T-cell (primary cell): ENCODE measurements around the gene KPNB1. TPM values are rescaled to one million over a fixed set of nuclear protein-coding genes. Genes with fewer than 3 reads are reported as not detected.

Experiments
- ATAC-seq, 4 experiments: fragments of 200-7000 bp in 3 of 4; fragments of 150-1000 bp in 1 of 4; cut with Tn5 transposase; replicated peaks in 1 of 4; 1 replicate in 3 of 4; 2 replicates in 1 of 4; pipeline ENCODE4 v1.10.0; 2021; ENCODE audit warnings: moderate library complexity in 3 of 4, mild to moderate bottlenecking in 2 of 4, moderate number of reproducible peaks in 1 of 4
- CTCF ChIA-PET, 2 donors: fragments of 300-600 bp; sonication (Branson Sonifier 250); formaldehyde crosslinking; loops; one replicate each; lab custom pipeline; 2022; ENCODE audit warnings: antibody characterized with exemption in 2 of 2; lab: Charles Lee
- POLR2A ChIA-PET, 2 donors: fragments of 300-600 bp; sonication (Branson Sonifier 250); formaldehyde crosslinking; loops; one replicate each; lab custom pipeline; 2022; ENCODE audit warnings: antibody characterized with exemption in 2 of 2; lab: Charles Lee
- DNase-seq, 35 experiments: peaks; one replicate each; pipeline versions ENCODE4 v3.0.0 to v3.0.0-alpha.2; 2013 to 2023
- H3K27ac ChIP-seq: one replicate; pipeline ENCODE4 v1.5.1; 2013; ENCODE audit warnings: low read length
- H3K27me3 ChIP-seq, 2 experiments: replicated peaks in 1 of 2; 1 replicate in 1 of 2; 2 replicates in 1 of 2; pipeline versions ENCODE4 v1.6.1 to v1.7.0; 2013; ENCODE audit warnings: low read length in 1 of 2, mixed read lengths in 1 of 2; ENCODE audit not compliant: control insufficient read depth in 2 of 2, insufficient read depth in 2 of 2; ENCODE audit errors: extremely low read depth in 1 of 2
- H3K36me3 ChIP-seq, 2 donors: 1 replicate in 1 of 2; 2 replicates in 1 of 2; pipeline versions ENCODE4 v1.6.1 to v1.7.0; 2013; ENCODE audit warnings: low read length in 1 of 2; ENCODE audit not compliant: control insufficient read depth in 2 of 2, insufficient read depth in 1 of 2; ENCODE audit errors: extremely low read depth in 1 of 2
- H3K4me1 ChIP-seq, 2 experiments: 1 replicate in 1 of 2; 2 replicates in 1 of 2; pipeline versions ENCODE4 v1.6.1 to v1.7.0; 2013; ENCODE audit warnings: low read length in 2 of 2, mixed read lengths in 1 of 2; ENCODE audit not compliant: insufficient read depth in 2 of 2, control insufficient read depth in 1 of 2; ENCODE audit errors: extremely low read depth in 1 of 2
- H3K4me3 ChIP-seq, 2 donors: 1 replicate in 1 of 2; 2 replicates in 1 of 2; pipeline versions ENCODE4 v1.5.1 to v1.7.0; 2013; ENCODE audit warnings: mild to moderate bottlenecking in 2 of 2, low read length in 1 of 2, moderate library complexity in 1 of 2; ENCODE audit not compliant: control insufficient read depth in 1 of 2; ENCODE audit errors: extremely low read depth in 1 of 2
- H3K9me3 ChIP-seq: 2 replicates; pipeline ENCODE4 v1.7.0; 2013
- H3K27ac Mint-ChIP-seq, 2 donors: one replicate each; pipeline ENCODE4 v1.8.0; 2020 to 2021; ENCODE audit warnings: mild to moderate bottlenecking in 2 of 2, mixed read lengths in 2 of 2
- H3K27me3 Mint-ChIP-seq, 2 donors: one replicate each; pipeline ENCODE4 v1.8.0; 2021 to 2022; ENCODE audit warnings: mixed read lengths in 2 of 2
- H3K36me3 Mint-ChIP-seq: one replicate; pipeline ENCODE4 v1.8.0; 2021; ENCODE audit warnings: mixed read lengths
- H3K4me1 Mint-ChIP-seq, 3 donors: one replicate each; pipeline ENCODE4 v1.8.0; 2020 to 2022; ENCODE audit warnings: mixed read lengths in 3 of 3, mild to moderate bottlenecking in 1 of 3
- H3K4me3 Mint-ChIP-seq, 3 donors: one replicate each; pipeline ENCODE4 v1.8.0; 2020 to 2022; ENCODE audit warnings: mild to moderate bottlenecking in 3 of 3, mixed read lengths in 3 of 3, moderate library complexity in 3 of 3
- H3K9me3 Mint-ChIP-seq, 3 donors: one replicate each; pipeline ENCODE4 v1.8.0; 2020 to 2022; ENCODE audit warnings: mixed read lengths in 3 of 3
- WGBS: methylation state at CpG from one replicate; pipeline ENCODE4 v1.1.5; 2013; ENCODE audit warnings: missing lambda C conversion rate; ENCODE audit not compliant: insufficient coverage; 5-methylcytosine and 5-hydroxymethylcytosine counted together
- total RNA-seq, 35 experiments: library from RNA in 6 of 35; stranded (reverse) in 6 of 35; fragments of 120-200 nt in 1 of 35; gene quantifications; one replicate each; pipeline versions ENCODE4 v1.2.1 to v1.2.4 and lab custom pipeline; 2013 to 2026

The KPNB1 gene
- total RNA-seq, 5 donors from 2014 or later (not counting 1 experiment from before 2014, with no cell fraction given), result 216 to 262 (median 240) TPM

DNA sequence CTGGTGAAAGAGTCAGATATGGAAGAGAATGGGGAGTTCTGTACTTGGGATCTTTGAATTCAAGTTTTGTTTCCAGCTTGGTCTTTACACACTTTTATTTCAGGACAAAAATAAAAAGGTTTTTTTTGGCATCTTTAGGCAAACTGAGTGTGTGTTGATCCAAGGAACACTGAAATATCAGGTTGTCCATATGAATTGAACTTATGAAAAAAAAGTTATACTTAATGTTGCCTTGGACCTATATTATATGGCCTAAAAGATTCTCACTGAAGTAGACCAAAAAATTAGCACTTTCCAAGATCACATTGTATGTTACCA lies 14.9 kb downstream of the KPNB1 start:
- H3K4me3 Mint-ChIP-seq, result no peak overlapping the region

DNA sequence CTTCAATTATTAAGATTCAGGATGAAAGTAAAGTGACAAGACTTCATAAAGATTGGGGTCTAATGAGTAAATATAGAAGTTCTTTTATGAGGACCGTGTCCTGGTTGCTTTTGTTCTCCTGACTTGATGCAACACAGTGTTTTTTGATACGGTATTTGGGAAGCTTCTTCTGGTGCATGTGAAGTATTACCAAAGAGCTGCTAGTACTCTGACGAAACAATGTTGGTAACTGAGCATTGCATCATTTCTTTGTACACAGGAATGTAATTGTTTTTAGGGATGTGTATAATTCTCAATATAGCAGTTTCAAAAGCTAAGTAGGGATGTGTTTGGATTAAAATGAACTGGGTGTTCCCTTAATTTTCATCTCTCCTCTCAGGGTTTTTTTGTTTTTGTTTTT lies 15.9 kb downstream of the KPNB1 start:
- Histone ChIP-seq H3K4me1 (peaks cover under 1 to 10% of the 10 kb centered on the region in 2 experiments), H3K4me3 (no peak overlapping the region), H3K27me3 (no peaks in the 10 kb centered on the region), H3K36me3 (peaks cover 7 to 95% of the 10 kb centered on the region in 2 donors), H3K9me3 (no peaks in the 10 kb centered on the region), H3K27ac (no peak overlapping the region)
- ATAC-seq (no peak), DNase-seq (no peak)
- ChIA-PET CTCF (interaction anchor here (0.6 to 1.6 kb wide), 7 partner anchors 8 to 414 kb away, joined by 3 to 4 read pairs (median 3); partner anchors contain the start of gene KPNB1 (in 1 of the 2)), POLR2A (interaction anchor here in 1 of 2 donors (0.5 to 1.2 kb wide), 2 partner anchors 8 to 28 kb away, joined by 3 to 5 read pairs; no protein-coding TSS in a partner anchor)
- no peaks in the 10 kb centered on the region for H3K9me3 Mint-ChIP-seq
- peaks cover 52% of the 10 kb centered on the region for H3K36me3 Mint-ChIP-seq
- WGBS, result 100% methylated on average over 2 of the region's 3 CpGs
- no peaks in the 10 kb centered on the region for H3K27me3 Mint-ChIP-seq
- peaks cover 24 to 28% (median 28%) of the 10 kb centered on the region in 3 donors for H3K4me1 Mint-ChIP-seq
- no peak overlapping the region for H3K4me3 Mint-ChIP-seq
- peak overlapping the region in 1 of 2 donors; percentile 43 for H3K27ac Mint-ChIP-seq

More for the DNA sequence above, 14.9 kb downstream of the KPNB1 start:
- no peak overlapping the region for H3K4me3 ChIP-seq
- peaks cover 21 to 28% (median 25%) of the 10 kb centered on the region in 3 donors for H3K4me1 Mint-ChIP-seq
- H3K36me3 Mint-ChIP-seq, result peaks cover 45% of the 10 kb centered on the region
- H3K27ac Mint-ChIP-seq, result peak overlapping the region; percentile 80 to 87
- H3K27ac ChIP-seq, result no peak overlapping the region
- DNase-seq (no peak), ATAC-seq (no peak)
- no peaks in the 10 kb centered on the region for H3K27me3 ChIP-seq
- ChIA-PET POLR2A (interaction anchor here (0.8 to 2.8 kb wide), 3 partner anchors 9 to 1842 kb away, joined by 3 to 11 read pairs (median 4); partner anchors contain the start of gene KPNB1 (in 1 of the 2)), CTCF (interaction anchor here (0.5 to 2.4 kb wide), 11 partner anchors 12 to 146 kb away, joined by 3 to 15 read pairs (median 3); partner anchors contain the start of genes KPNB1 (in 2 of the 2) and TBX21 (in 1 of the 2))
- H3K9me3 Mint-ChIP-seq, result no peaks in the 10 kb centered on the region
- no peaks in the 10 kb centered on the region for H3K9me3 ChIP-seq
- H3K4me1 ChIP-seq, result peaks cover 8 to 15% of the 10 kb centered on the region in 2 experiments
- peaks cover 7 to 89% of the 10 kb centered on the region in 2 donors for H3K36me3 ChIP-seq
- no peaks in the 10 kb centered on the region for H3K27me3 Mint-ChIP-seq

DNA sequence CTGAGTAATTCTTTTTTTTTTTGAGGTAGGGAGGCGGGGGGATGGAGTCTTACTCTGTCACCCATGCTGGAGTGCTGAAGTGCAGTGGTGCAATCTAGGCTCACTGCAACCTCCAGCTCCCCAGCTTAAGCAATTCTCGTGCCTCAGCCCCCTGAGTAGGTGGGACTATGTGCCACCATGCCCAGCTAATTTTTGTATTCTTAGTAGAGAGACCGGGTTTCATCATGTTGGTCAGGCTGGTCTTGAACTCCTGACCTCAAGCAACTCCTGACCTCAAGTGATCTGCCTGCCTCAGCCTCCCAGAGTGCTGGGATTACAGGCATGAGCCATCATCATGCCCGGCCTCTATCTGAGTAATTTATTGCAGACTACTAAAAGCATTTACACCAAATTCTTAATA lies 19.4 kb downstream of the KPNB1 start:
- no peak for ATAC-seq
- ChIA-PET CTCF (no interaction called here), POLR2A (no interaction called here)
- WGBS, result 100% methylated on average over 2 of the region's 4 CpGs
- H3K4me1 Mint-ChIP-seq, result peaks cover 16 to 25% (median 20%) of the 10 kb centered on the region in 3 donors
- H3K27me3 Mint-ChIP-seq, result no peaks in the 10 kb centered on the region
- Histone ChIP-seq H3K4me1 (peaks cover 0 to 1% of the 10 kb centered on the region in 2 experiments), H3K36me3 (peaks cover 7 to 96% of the 10 kb centered on the region in 2 donors), H3K27me3 (no peaks in the 10 kb centered on the region), H3K27ac (no peak overlapping the region), H3K9me3 (no peaks in the 10 kb centered on the region), H3K4me3 (no peak overlapping the region)
- H3K27ac Mint-ChIP-seq, result no peak overlapping the region
- H3K36me3 Mint-ChIP-seq, result peaks cover 55% of the 10 kb centered on the region
- no peak for DNase-seq
- H3K4me3 Mint-ChIP-seq, result no peak overlapping the region
- H3K9me3 Mint-ChIP-seq, result no peaks in the 10 kb centered on the region

DNA sequence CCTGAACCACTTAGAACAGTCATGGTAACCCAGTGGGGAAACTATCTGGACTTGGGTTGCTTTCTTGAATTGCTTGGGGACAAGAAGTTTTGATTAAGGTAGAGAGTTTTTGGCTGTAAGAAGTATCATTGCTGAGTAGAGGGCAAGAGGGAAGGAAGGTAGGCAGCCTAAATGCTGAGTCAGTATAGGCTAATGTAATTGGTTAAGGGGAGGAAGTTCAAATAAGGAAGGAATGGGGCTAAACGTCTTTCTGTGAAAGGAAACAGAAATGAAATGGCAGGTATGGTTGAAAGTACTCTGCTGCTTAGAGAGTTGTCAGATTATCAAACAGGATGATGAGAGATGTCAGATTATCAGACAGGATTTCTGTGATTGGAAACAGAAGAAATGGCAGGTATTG lies 20.3 kb downstream of the KPNB1 start:
- ChIA-PET CTCF (interaction anchor here in 1 of 2 donors (0.6 kb wide), 1 partner anchor 66 kb away, joined by 3 read pairs; no protein-coding TSS in a partner anchor), POLR2A (no interaction called here)
- H3K4me3 ChIP-seq, result no peak overlapping the region
- Mint-ChIP-seq H3K27ac (peak overlapping the region; percentile 62 to 73), H3K4me3 (no peak overlapping the region), H3K27me3 (no peaks in the 10 kb centered on the region), H3K9me3 (no peaks in the 10 kb centered on the region), H3K4me1 (peaks cover 11 to 28% (median 21%) of the 10 kb centered on the region in 3 donors), H3K36me3 (peaks cover 59% of the 10 kb centered on the region)
- no peaks in the 10 kb centered on the region for H3K9me3 ChIP-seq
- no peak overlapping the region for H3K27ac ChIP-seq
- no peaks in the 10 kb centered on the region for H3K4me1 ChIP-seq
- ATAC-seq (peak; percentile 42 to 61 (median 44)), DNase-seq (no peak)
- no peaks in the 10 kb centered on the region for H3K27me3 ChIP-seq
- H3K36me3 ChIP-seq, result peaks cover 7 to 96% of the 10 kb centered on the region in 2 donors
- 0% methylated on average over 1 of the region's 1 CpG for WGBS

DNA sequence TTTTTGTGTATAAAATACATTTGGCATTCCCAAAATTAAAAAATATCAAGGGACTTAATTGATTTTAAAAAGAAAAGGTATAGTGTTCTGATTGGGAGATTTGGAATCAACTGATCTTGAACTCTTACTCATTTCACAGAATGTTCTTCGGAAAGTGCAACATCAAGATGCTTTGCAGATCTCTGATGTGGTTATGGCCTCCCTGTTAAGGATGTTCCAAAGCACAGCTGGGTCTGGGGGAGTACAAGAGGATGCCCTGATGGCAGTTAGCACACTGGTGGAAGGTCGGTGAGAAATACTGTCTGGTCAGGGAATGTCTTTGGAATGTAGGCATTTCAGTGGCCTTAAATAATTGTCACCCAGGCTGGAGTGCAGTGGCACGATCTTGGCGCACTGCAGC lies 24.8 kb downstream of the KPNB1 start:
- peak overlapping the region in 1 of 2 donors; percentile 54 for H3K27ac Mint-ChIP-seq
- ChIA-PET CTCF (interaction anchor here in 1 of 2 donors (0.9 to 1.6 kb wide), 3 partner anchors 9 to 25 kb away, joined by 3 to 4 read pairs (median 3); partner anchors contain the start of gene KPNB1), POLR2A (interaction anchor here in 1 of 2 donors (1.1 kb wide), 1 partner anchor 10 kb away, joined by 3 read pairs; no protein-coding TSS in a partner anchor)
- Histone ChIP-seq H3K4me1 (no peaks in the 10 kb centered on the region), H3K27me3 (no peaks in the 10 kb centered on the region), H3K36me3 (peaks cover 18 to 100% of the 10 kb centered on the region in 2 donors), H3K27ac (no peak overlapping the region), H3K9me3 (no peaks in the 10 kb centered on the region), H3K4me3 (no peak overlapping the region)
- H3K36me3 Mint-ChIP-seq, result peaks cover 72% of the 10 kb centered on the region
- H3K4me3 Mint-ChIP-seq, result no peak overlapping the region
- peaks cover 9 to 27% (median 17%) of the 10 kb centered on the region in 3 donors for H3K4me1 Mint-ChIP-seq
- DNase-seq (no peak), ATAC-seq (no peak)
- H3K27me3 Mint-ChIP-seq, result no peaks in the 10 kb centered on the region
- H3K9me3 Mint-ChIP-seq, result no peaks in the 10 kb centered on the region
- 25% methylated on average over 1 of the region's 4 CpGs for WGBS

DNA sequence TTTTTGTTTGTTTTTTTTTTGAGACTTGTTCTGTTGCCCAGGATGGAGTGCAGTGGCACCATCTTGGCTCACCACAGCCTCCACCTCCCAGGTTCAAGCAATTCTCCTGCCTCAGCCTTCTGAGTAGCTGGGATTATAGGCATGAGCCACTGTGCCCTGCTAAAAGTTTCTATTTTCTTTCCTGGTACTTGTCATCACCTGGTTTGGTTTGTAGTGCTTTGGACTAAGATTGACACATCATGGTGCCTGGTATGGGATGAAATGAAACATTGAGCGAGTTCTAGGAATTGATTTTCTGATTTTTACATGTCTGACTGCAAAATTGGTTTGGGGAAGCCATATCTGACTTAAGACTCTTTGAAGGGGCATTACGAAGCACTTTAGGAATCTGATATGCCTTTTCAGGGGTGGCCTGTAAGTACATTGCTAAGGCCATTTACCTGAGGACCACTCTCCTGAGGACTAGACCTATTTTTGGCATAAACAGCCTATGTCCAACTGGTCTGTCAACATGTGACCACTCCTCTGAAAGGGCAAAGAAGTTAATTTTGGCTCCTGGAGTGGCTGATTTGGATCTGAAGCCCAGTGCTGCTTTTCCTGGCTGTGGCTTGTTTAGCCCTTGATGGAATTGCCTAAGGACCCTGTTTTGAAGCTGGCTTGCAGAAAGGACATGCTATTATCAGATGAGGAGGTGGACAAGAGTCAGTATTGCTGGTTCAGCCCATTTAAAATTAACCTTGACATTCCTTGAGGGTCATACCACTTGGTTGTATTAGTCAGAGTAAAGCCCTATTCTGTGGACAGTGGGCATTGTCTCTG lies 25.9 kb downstream of the KPNB1 start:
- Mint-ChIP-seq H3K27ac (peak overlapping the region in 1 of 2 donors; percentile 32), H3K36me3 (peaks cover 70% of the 10 kb centered on the region), H3K9me3 (no peaks in the 10 kb centered on the region), H3K4me1 (peaks cover 0 to 16% (median 9%) of the 10 kb centered on the region in 3 donors), H3K4me3 (no peak overlapping the region), H3K27me3 (no peaks in the 10 kb centered on the region)
- H3K4me1 ChIP-seq, result no peaks in the 10 kb centered on the region
- H3K4me3 ChIP-seq, result no peak overlapping the region
- ChIA-PET POLR2A (interaction anchor here (0.6 to 0.8 kb wide), 2 partner anchors 13 to 27 kb away, joined by 4 read pairs; no protein-coding TSS in a partner anchor), CTCF (no interaction called here)
- no peak overlapping the region for H3K27ac ChIP-seq
- WGBS, result 90% methylated on average over 2 of the region's 2 CpGs
- DNase-seq (no peak), ATAC-seq (no peak)
- no peaks in the 10 kb centered on the region for H3K27me3 ChIP-seq
- peaks cover 22 to 99% of the 10 kb centered on the region in 2 donors for H3K36me3 ChIP-seq
- no peaks in the 10 kb centered on the region for H3K9me3 ChIP-seq
